Renal cortical epithelial cell (primary cell): Measurements from ENCODE around the gene TOP1. TPM values are rescaled to one million over a fixed set of nuclear protein-coding genes. Genes with fewer than 3 reads are reported as not detected.
"Not testable (repeated sequence)": the region's sequence is repeated elsewhere in the genome, so short reads cannot be mapped to it uniquely, and the experiment has no call there.

ENCODE experiments used
- DNase-seq: peaks from one replicate; pipeline ENCODE4 v3.0.0-alpha.2; 2011; ENCODE audit warnings: low read depth
- total RNA-seq: library from RNA; depleted of rRNA; stranded (reverse); fragments of >200 nt; gene quantifications from 2 replicates; pipeline ENCODE4 v1.2.3, GENCODE V29; 2014

The TOP1 gene
- total RNA-seq, 1 donor from 2014 or later: 66.3 TPM

DNA sequence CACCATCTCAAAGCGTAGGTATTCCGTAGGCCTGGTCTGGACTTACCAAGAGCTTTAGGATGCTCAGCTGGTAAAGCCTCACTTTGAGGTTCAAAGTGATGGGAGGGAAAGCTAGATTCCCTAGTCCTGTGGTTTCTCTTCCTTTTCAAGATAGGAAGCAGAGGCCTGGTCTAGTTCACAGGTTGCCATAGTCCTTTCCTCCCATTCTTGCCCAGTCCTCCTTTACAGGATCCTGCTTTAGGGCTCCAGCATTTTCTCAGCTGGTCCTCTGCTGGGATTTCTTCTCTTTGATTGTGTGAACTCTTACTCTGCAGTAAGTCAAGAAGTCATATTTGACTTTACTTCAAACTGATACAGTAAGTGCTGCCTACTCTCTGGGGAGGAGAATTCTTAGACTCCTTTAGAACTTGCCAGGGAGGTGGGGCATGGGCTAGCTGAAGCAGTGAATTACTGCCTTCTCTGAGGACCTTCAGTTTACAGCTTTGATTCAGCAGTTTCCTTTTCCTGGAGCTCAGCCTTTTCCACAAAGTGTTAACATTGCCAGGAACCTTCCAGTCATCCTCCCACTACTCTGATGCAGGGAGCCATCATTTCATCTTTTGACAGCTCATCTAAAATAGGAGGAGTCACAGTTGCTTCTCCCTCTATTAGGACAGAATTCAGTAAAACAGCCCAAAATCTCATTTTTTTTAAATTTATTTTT, 65.9 kb downstream of the TOP1 start:
- no peak for DNase-seq

DNA sequence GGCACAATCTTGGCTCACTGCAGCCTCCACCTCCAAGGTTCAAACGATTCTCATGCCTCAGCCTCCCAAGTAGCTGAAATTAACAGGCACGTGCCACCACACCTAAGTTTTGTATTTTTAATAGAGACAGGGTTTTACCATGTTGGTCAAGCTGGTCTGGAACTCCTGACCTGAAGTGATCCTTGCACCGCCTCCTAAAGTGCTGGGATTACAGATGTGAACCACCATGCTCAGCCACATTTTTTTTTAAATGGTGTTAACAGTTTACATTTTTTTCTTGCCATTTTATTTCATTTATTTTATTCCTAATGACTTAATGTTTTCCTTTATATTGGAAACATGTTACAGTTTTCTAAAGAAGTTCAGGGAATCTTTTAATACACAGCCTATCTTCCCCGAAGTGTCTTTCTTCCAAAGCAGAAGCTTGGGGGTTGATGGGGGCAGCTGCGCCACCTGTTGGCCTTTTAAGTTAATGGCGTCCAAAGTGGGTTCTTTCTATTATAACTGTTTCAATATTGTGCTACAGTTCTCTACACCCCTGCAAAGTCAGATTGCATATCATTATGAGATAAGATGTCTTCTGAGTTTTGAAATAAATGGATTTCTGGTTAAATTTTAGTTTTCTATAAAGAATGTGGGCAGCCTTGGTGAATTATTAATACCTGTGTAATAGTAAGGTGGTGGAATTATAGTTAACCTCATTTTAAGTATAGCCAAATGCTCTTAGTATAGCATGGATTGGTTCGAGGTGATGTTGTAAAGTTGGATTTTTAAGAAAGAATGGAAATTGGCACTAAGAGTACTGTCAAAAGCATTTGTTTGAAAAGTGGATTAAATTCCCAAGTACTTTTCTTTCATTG, 66.7 kb downstream of the TOP1 start:
- peak; percentile 43 for DNase-seq

GRCh38 chr20:41098703-41099250, 70.2 kb downstream of the TOP1 start:
- no peak for DNase-seq

- no peak for DNase-seq
Observed at GRCh38 chr20:41100001-41100480, 71.4 kb downstream of the TOP1 start.

DNA sequence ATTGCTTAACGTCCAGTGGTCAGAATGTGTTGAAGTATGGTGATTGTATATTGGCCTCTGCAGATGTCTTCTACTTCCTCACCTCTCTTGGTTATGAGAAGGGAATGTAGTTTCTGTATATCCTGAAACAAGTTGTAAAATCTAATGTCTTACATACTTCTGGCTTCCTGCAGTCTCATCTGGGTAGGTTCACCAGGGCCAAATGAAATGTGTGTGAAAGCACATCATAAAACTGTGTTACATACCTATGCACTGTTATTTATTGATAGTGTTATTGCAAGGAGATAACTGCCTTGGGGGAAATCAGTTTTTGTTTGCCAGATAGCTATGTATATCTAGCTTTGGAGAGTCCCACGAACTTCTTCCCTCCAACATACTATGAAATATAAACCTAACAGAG, 73.0 kb downstream of the TOP1 start:
- DNase-seq: no peak

- no peak for DNase-seq
Observed at GRCh38 chr20:41108531-41108930, 79.9 kb downstream of the TOP1 start.

DNA sequence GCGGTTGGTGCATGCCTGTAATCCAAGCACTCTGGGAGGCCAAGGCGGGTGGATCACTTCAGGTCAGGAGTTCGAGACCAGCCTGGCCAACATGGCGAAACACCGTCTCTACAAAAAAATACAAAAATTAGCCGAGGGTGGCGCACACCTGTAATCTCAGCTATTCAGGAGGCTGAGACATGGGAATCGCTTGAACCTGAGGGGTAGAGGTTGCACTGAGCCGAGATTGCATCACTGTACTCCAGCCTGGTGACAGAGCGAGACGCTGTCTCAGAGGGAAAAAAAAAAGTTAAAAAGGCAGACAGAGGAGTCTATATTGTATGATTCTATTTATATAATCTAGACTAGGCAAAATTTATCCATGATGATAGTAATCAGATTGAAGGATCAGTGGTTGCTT, 81.4 kb downstream of the TOP1 start:
- DNase-seq: no peak

GRCh38 chr20:41110930-41111577, 82.4 kb downstream of the TOP1 start:
- peak; percentile 45 for DNase-seq

GRCh38 chr20:41111578-41111951, 82.9 kb downstream of the TOP1 start:
- DNase-seq: peak; percentile 60

- DNase-seq: no peak
Observed at GRCh38 chr20:41116282-41116956, 87.8 kb downstream of the TOP1 start.

GRCh38 chr20:41118159-41118558, 89.5 kb downstream of the TOP1 start:
- DNase-seq: not testable (repeated sequence)

- no peak for DNase-seq
Observed at GRCh38 chr20:41118632-41119031, 90.0 kb downstream of the TOP1 start.

- DNase-seq: no peak
Observed at GRCh38 chr20:41119614-41120561, 91.3 kb downstream of the TOP1 start.

DNA sequence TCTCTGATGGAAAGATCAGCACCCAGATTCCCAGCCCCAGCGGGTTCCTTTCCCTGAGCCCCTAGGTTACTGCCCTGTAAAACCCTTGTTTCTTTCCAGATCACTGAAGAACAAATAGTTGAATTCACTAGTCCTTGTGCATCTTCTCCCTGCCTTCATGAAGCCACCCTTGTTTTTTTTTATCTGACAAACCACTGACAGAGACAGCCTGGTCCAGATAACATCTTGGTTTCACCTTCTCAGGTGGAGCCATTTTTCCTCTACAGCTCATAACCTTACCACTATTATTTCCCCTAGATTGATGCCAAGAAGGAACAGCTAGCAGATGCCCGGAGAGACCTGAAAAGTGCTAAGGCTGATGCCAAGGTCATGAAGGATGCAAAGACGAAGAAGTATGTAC, 92.8 kb downstream of the TOP1 start:
- no peak for DNase-seq

- no peak for DNase-seq
Observed at GRCh38 chr20:41123631-41124030, 95.0 kb downstream of the TOP1 start.

GRCh38 chr20:41124451-41125094, 96.0 kb downstream of the TOP1 start:
- no peak for DNase-seq

GRCh38 chr20:41125530-41126457, 97.2 kb downstream of the TOP1 start:
- DNase-seq: no peak

- DNase-seq: no peak
Observed at GRCh38 chr20:41126719-41127118, 98.1 kb downstream of the TOP1 start.

DNA sequence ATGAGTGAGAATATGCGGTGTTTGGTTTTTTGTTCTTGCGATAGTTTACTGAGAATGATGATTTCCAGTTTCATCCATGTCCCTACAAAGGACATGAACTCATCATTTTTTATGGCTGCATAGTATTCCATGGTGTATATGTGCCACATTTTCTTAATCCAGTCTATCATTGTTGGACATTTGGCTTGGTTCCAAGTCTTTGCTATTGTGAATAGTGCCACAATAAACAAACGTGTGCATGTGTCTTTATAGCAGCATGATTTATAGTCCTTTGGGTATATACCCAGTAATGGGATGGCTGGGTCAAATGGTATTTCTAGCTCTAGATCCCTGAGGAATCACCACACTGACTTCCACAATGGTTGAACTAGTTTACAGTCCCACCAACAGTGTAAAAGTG, 99.7 kb downstream of the TOP1 start:
- not testable (repeated sequence) for DNase-seq
